Lower leg skin (tissue), 4 donors: Measurements from ENCODE around the gene RAD51. TPM values are rescaled to one million over a fixed set of nuclear protein-coding genes. Genes with fewer than 3 reads are reported as not detected.
A peak's percentile ranks its signal among the peaks of the same experiment; 100 is the strongest.

ENCODE experiments used
- DNase-seq, 2 donors: peaks; one replicate each; pipeline ENCODE4 v3.0.0-alpha.2; 2019; ENCODE audit warnings: low spot score in 2 of 2
- H3K4me3 ChIP-seq: fragments of 200-600 bp; sonication (generic); 2 replicates; pipeline ENCODE4 v1.5.1; 2017; ENCODE audit warnings: mild to moderate bottlenecking, low read depth; ENCODE audit not compliant: poor library complexity, severe bottlenecking
- POLR2A ChIP-seq, 2 donors: fragments of 450-650 bp; IDR thresholded peaks; one replicate each; pipeline ENCODE4 v1.6.1; 2016 to 2017; ENCODE audit warnings: antibody characterized with exemption in 2 of 2, mild to moderate bottlenecking in 1 of 2, moderate library complexity in 1 of 2
- WGBS, 2 donors: methylation state at CpG; one replicate each; pipeline ENCODE4 v1.1.5; 2018; 5-methylcytosine and 5-hydroxymethylcytosine counted together
- intact Hi-C: fragments of 100-400 bp; cut with DNase I; formaldehyde crosslinking; loops from one replicate; pipeline ENCODE4 v1.15.0; 2023; ENCODE audit warnings: low total_unique reads
- total RNA-seq, 4 donors: library from RNA; depleted of rRNA; stranded (reverse); fragments of >200 nt; gene quantifications; one replicate each; pipeline ENCODE4 v1.1.0, GENCODE V29; 2016
- TF ChIP-seq, protein P1 (sequence below), 3 donors: fragments of 450-650 bp; IDR thresholded peaks; one replicate each; pipeline ENCODE4 v1.5.1; 2016; ENCODE audit warnings: antibody characterized with exemption in 3 of 3, mild to moderate bottlenecking in 3 of 3, moderate library complexity in 2 of 3

RAD51 gene
- total RNA-seq, 4 donors from 2014 or later = 0.46 to 1.4 (median 0.68) TPM

DNA sequence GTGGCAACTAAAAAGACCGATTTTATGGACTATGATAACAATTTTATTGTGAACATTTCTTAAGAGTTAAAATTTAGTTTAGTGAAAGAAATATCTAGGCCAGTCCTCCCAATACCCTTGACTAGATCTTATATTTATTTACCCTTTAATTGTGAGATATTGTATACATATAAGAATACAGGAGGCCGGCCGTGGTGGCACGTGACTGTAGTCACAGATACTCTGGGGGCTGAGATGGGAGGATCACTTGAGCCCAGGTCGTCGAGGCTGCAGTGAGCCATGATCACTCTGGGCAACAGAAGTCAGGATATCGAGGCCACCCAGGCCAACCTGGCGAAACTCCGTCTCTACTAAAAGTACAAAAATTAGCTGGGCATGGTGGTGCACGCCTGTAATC, 60.8 kb downstream of the RAD51 start:
- TF ChIP-seq, protein P1, sequence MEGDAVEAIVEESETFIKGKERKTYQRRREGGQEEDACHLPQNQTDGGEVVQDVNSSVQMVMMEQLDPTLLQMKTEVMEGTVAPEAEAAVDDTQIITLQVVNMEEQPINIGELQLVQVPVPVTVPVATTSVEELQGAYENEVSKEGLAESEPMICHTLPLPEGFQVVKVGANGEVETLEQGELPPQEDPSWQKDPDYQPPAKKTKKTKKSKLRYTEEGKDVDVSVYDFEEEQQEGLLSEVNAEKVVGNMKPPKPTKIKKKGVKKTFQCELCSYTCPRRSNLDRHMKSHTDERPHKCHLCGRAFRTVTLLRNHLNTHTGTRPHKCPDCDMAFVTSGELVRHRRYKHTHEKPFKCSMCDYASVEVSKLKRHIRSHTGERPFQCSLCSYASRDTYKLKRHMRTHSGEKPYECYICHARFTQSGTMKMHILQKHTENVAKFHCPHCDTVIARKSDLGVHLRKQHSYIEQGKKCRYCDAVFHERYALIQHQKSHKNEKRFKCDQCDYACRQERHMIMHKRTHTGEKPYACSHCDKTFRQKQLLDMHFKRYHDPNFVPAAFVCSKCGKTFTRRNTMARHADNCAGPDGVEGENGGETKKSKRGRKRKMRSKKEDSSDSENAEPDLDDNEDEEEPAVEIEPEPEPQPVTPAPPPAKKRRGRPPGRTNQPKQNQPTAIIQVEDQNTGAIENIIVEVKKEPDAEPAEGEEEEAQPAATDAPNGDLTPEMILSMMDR (IDR thresholded peaks at IDR 0.05) = no peak
- no peak for TF ChIP-seq POLR2A (IDR thresholded peaks at IDR 0.05)
- 60 to 64% methylated on average over 10 of the region's 10 CpGs for WGBS, 2 donors
- H3K4me3 ChIP-seq = no peak overlapping the region
- no peak for DNase-seq
- intact Hi-C loops = no loop called here

DNA sequence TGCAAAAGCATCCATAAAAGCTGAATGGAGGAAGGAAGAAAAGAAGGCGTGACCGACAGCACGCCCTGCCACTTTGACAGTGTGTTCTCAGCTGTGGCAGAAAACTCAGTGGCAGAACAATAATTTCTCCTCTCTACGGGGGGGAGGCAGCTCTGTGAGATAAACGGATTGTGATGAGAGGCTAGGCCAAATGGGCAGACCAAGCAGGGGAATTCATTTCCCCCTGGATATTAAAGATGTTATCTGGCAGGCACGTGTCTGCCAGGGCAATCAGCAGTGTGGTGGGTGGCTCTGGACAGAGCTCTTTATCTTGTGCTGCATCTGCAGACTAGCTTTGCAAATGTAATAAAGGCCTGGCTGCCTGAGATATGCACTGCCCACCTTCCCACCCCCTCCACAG, 62.0 kb downstream of the RAD51 start:
- no peak overlapping the region for H3K4me3 ChIP-seq
- DNase-seq = no peak
- TF ChIP-seq, protein P1 (IDR thresholded peaks at IDR 0.05) = no peak
- no peak for TF ChIP-seq POLR2A (IDR thresholded peaks at IDR 0.05)
- 40 to 42% methylated on average over 6 of the region's 6 CpGs for WGBS, 2 donors
- intact Hi-C loops = no loop called here

DNA sequence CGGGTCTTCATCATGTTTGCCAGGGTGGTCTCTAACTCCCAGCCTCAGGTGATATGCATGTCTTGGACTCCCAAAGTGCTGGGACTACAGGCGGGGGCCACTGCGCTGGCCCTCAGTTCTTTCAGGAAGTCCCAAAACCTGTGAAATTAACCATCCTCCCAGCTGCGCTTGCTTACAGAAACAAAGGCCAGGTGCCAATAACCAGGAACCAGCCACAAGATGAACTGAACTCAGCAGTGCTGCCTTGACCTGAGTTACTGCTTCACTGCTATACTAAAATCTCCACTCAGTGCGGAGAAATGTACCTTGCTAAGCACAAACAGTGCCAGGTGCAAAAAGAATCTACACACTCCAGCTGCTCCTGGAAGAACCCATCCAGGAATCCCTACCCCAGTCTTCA, 65.0 kb downstream of the RAD51 start:
- intact Hi-C loops = no loop called here
- no peak for TF ChIP-seq POLR2A (IDR thresholded peaks at IDR 0.05)
- TF ChIP-seq, protein P1 (IDR thresholded peaks at IDR 0.05) = no peak
- DNase-seq = no peak
- H3K4me3 ChIP-seq = no peak overlapping the region
- WGBS, 2 donors = 89 to 94% methylated on average over 5 of the region's 5 CpGs

DNA sequence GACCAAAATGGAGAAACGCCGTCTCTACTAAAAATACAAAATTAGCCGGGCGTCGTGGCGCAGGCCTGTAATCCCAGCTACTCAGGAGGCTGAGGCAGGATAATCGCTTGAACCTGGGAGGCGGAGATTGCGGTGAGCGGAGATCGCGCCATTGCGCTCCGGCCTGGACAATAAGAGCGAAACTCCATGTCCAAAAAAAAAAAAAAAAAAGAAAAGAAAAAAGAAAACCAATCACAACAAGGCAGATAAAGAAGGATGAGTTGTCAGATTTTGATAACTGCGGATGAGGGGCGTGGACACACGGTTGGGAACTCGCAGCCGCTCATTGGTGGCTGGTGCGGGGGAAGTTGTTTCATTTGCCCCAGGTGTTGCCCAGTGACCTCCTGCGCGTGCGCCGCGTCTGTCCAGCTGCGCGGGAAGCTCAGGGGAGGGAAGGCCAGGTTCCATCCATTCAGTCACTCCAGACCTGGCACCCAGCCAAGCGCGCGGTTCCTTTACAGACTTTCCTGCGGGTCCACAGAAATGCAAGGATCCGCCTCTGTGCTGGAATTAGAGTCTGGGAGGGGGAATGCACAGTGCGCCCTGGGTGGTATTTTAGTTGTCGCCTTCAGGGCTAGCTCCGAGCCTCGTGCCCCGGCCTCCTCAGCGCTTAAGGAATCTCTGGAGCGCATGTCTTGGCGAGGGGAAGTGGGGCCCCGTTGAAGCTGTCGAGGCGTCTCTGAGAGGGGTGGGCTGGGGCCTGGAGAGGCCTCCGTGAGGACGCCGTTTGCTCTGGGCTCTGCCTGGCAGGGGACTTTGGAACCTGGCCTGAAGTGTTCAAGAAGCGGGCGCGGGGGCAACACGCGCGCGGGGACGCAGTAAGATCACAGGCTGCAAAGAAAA, 68.2 kb downstream of the RAD51 start:
- intact Hi-C loops = no loop called here
- no peak for TF ChIP-seq POLR2A (IDR thresholded peaks at IDR 0.05)
- TF ChIP-seq, protein P1 (IDR thresholded peaks at IDR 0.05) = no peak
- peak overlapping the region; percentile 11 for H3K4me3 ChIP-seq
- DNase-seq = peak; percentile 58 to 95
- WGBS, 2 donors = 27 to 31% methylated on average over 55 of the region's 55 CpGs

DNA sequence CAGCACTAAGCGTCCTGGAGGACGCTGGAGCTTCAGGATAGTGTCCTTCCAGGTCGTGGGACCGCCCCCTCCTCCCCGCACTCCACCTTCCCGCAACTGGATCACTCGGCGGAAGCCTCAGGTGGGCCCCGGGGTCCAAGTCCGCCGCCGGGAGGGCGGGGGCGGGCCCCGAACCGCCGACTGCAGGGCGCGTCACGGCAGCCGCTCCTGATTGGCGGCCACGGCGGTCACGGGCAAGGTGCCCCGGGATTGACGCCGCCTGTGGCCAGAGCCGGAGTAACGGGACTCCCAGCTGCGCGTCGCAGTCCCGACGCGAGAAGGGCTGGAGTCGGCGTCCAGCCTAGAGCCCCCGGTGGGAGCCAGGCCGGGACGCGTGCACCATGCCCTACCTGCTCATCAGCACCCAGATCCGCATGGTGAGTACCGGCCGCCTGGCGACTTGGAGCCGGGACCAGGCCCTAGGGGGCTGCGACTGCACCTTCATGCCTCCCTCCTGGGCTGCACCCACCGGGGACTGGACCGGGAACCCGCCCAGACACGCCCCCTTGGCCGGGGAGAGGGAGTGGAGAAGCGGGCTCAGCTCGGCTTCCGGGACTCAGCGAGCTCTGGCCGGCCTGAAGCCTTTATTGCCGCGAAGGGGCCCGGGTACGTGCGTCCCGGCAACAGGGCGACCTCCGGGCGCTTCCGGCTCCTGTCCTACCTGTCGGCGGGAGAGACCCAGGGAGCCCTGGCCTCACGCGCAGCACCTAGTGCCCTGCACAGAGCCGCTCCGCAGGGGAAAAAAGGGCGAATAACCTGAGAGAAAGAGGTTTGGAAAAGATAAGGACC, 69.0 kb downstream of the RAD51 start, which contains the start of gene GCHFR:
GCHFR (plus strand) TSS at position 268 of the 828 bp plus-strand sequence; CDS start at position 381, 113 bp downstream.
- TF ChIP-seq, protein P1 (IDR thresholded peaks at IDR 0.05) = no peak
- no peak for TF ChIP-seq POLR2A (IDR thresholded peaks at IDR 0.05)
- WGBS, 2 donors = 0% methylated on average over 26 to 35 of the region's 75 CpGs
- H3K4me3 ChIP-seq = peak within 1 kb of the TSS; percentile 11
- DNase-seq = peak; percentile 63 to 96
- intact Hi-C loops = no loop called here
